ENCODE measurements around the gene FAM25A. TPM values are rescaled to one million over a fixed set of nuclear protein-coding genes. Genes with fewer than 3 reads are reported as not detected.
"Not testable (repeated sequence)": the region's sequence is repeated elsewhere in the genome, so short reads cannot be mapped to it uniquely, and the experiment has no call there.

FAM25A gene
- total RNA-seq, 1 experiment from 2014 or later, result not detected

GRCh38 chr10:87013528-87013927 is 6.6 kb upstream of the FAM25A start:
- H3K36me3 ChIP-seq (ENCODE audit: control insufficient read depth, insufficient read depth, low read length); H3K27ac Mint-ChIP-seq (ENCODE audit: unreplicated experiment); H3K36me3 Mint-ChIP-seq (ENCODE audit: insufficient read depth, unreplicated experiment); DNase-seq; H3K27me3 ChIP-seq (replicated peaks; ENCODE audit: control insufficient read depth, insufficient read depth, low read length); H3K4me1 ChIP-seq; H3K9me3 Mint-ChIP-seq (ENCODE audit: unreplicated experiment); CTCF ChIA-PET; H3K9me3 ChIP-seq; H3K27me3 Mint-ChIP-seq (ENCODE audit: insufficient read depth, unreplicated experiment); BruUV-seq (replicated peaks); H3K4me3 Mint-ChIP-seq (ENCODE audit: unreplicated experiment); H3K4me3 ChIP-seq (ENCODE audit: low read depth, low read length); H3K4me1 Mint-ChIP-seq (ENCODE audit: low read depth, unreplicated experiment); intact Hi-C loops (cut with micrococcal nuclease; ENCODE audit: unreplicated experiment); POLR2A ChIA-PET: not testable (repeated sequence)

DNA sequence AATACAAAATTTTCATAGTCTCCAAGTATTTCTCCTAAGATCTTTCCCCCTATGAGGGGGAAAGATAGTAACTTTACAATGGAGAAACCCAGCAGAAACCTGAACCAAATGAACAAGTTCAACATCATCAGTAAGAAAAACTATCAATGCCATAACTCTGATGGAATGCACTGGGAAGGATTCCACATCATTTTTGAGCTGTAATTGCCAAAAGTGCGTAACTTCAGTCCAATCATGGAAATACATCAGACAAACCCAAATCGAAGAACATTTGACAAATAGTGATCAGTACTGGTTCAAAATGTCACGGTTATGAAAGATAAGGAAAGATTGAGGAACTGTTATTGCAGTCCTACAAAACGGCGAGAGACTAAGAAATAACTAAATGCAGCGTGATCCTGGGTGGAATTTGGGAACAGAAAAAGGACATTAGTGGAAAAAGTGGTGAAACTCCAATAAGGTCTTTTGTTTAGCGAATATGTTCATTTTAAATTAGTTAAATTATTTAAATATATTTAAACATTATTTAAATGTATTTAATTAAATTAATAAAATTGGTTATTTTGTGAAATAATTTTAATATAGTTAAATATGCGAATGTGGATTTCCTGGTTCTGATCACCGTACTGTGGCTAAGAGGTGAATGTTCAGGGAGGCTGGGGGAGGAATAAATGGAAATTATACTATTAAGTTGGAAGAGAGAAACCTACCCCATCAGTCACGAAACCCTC is 4.9 kb upstream of the FAM25A start:
- H3K36me3 Mint-ChIP-seq (ENCODE audit: insufficient read depth, unreplicated experiment); H3K4me1 Mint-ChIP-seq (ENCODE audit: low read depth, unreplicated experiment); H3K27me3 ChIP-seq (replicated peaks; ENCODE audit: control insufficient read depth, insufficient read depth, low read length); H3K4me3 Mint-ChIP-seq (ENCODE audit: unreplicated experiment); POLR2A ChIA-PET; intact Hi-C loops (cut with micrococcal nuclease; ENCODE audit: unreplicated experiment); H3K4me3 ChIP-seq (ENCODE audit: low read depth, low read length); BruUV-seq (replicated peaks); DNase-seq; H3K27me3 Mint-ChIP-seq (ENCODE audit: insufficient read depth, unreplicated experiment); H3K9me3 Mint-ChIP-seq (ENCODE audit: unreplicated experiment); H3K27ac Mint-ChIP-seq (ENCODE audit: unreplicated experiment); H3K4me1 ChIP-seq; H3K9me3 ChIP-seq; CTCF ChIA-PET; H3K36me3 ChIP-seq (ENCODE audit: control insufficient read depth, insufficient read depth, low read length): not testable (repeated sequence)

- CTCF ChIA-PET; intact Hi-C loops (cut with micrococcal nuclease; ENCODE audit: unreplicated experiment): not testable (repeated sequence)
Measured at GRCh38 chr10:87018127-87018526, 2.0 kb upstream of the FAM25A start.

GRCh38 chr10:87019066-87019465 is 1.0 kb upstream of the FAM25A start:
- H3K36me3 ChIP-seq (ENCODE audit: control insufficient read depth, insufficient read depth, low read length); H3K4me3 ChIP-seq (ENCODE audit: low read depth, low read length); intact Hi-C loops (cut with micrococcal nuclease; ENCODE audit: unreplicated experiment); POLR2A ChIA-PET; H3K27me3 ChIP-seq (replicated peaks; ENCODE audit: control insufficient read depth, insufficient read depth, low read length); H3K9me3 Mint-ChIP-seq (ENCODE audit: unreplicated experiment); CTCF ChIA-PET; H3K4me1 Mint-ChIP-seq (ENCODE audit: low read depth, unreplicated experiment); DNase-seq; H3K9me3 ChIP-seq; H3K27me3 Mint-ChIP-seq (ENCODE audit: insufficient read depth, unreplicated experiment); H3K4me3 Mint-ChIP-seq (ENCODE audit: unreplicated experiment); H3K36me3 Mint-ChIP-seq (ENCODE audit: insufficient read depth, unreplicated experiment); H3K4me1 ChIP-seq; BruUV-seq (replicated peaks); H3K27ac Mint-ChIP-seq (ENCODE audit: unreplicated experiment): not testable (repeated sequence)

More at GRCh38 chr10:87018127-87018526, 2.0 kb upstream of the FAM25A start:
- H3K36me3 Mint-ChIP-seq (ENCODE audit: insufficient read depth, unreplicated experiment); H3K27ac Mint-ChIP-seq (ENCODE audit: unreplicated experiment); H3K27me3 ChIP-seq (replicated peaks; ENCODE audit: control insufficient read depth, insufficient read depth, low read length); BruUV-seq (replicated peaks); H3K9me3 ChIP-seq; H3K4me3 Mint-ChIP-seq (ENCODE audit: unreplicated experiment); H3K36me3 ChIP-seq (ENCODE audit: control insufficient read depth, insufficient read depth, low read length); H3K27me3 Mint-ChIP-seq (ENCODE audit: insufficient read depth, unreplicated experiment); H3K4me3 ChIP-seq (ENCODE audit: low read depth, low read length); H3K9me3 Mint-ChIP-seq (ENCODE audit: unreplicated experiment); H3K4me1 Mint-ChIP-seq (ENCODE audit: low read depth, unreplicated experiment); H3K4me1 ChIP-seq; POLR2A ChIA-PET; DNase-seq: not testable (repeated sequence)

GRCh38 chr10:87019504-87019903 is 590 bp upstream of the FAM25A start:
- H3K4me1 ChIP-seq; H3K4me3 ChIP-seq (ENCODE audit: low read depth, low read length); H3K36me3 ChIP-seq (ENCODE audit: control insufficient read depth, insufficient read depth, low read length); DNase-seq; H3K9me3 Mint-ChIP-seq (ENCODE audit: unreplicated experiment); H3K4me1 Mint-ChIP-seq (ENCODE audit: low read depth, unreplicated experiment); H3K27ac Mint-ChIP-seq (ENCODE audit: unreplicated experiment); BruUV-seq (replicated peaks); CTCF ChIA-PET; H3K27me3 Mint-ChIP-seq (ENCODE audit: insufficient read depth, unreplicated experiment); H3K9me3 ChIP-seq; POLR2A ChIA-PET; H3K4me3 Mint-ChIP-seq (ENCODE audit: unreplicated experiment); intact Hi-C loops (cut with micrococcal nuclease; ENCODE audit: unreplicated experiment); H3K36me3 Mint-ChIP-seq (ENCODE audit: insufficient read depth, unreplicated experiment); H3K27me3 ChIP-seq (replicated peaks; ENCODE audit: control insufficient read depth, insufficient read depth, low read length): not testable (repeated sequence)

DNA sequence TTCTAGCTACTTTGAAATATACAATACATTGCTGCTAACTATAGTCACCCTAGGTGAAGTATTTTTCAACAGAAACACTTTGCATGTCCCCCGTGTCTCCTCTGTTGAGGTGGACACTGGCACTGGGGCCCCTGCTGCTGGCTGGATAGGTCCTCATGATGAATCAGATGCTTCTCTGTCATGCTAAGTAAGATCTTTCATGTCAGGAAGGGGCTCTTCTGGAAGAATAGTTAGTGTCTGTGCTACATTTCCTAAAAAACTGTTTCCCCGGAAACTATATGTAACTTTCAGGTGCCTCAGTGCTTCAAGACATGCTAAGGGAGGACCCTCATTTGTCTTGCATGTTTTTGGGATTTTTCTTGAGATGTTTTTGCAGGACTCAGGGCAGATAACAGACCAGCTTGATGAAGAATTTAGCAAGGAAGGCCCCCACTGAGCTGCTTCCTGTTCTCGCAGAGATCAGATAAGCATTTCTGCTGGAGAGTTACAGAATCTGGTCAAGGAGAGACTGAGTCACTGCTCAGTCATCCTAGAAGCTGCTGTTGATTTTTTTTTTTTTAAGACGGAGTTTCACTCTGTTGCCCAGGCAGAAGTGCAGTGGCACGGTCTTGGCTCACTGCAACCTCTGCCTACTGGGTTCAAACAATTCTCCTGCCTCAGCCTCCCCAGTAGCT is 5.3 kb downstream of the FAM25A start:
- H3K4me1 Mint-ChIP-seq (ENCODE audit: low read depth, unreplicated experiment); BruUV-seq (replicated peaks); H3K9me3 ChIP-seq; H3K4me3 ChIP-seq (ENCODE audit: low read depth, low read length); POLR2A ChIA-PET; H3K36me3 Mint-ChIP-seq (ENCODE audit: insufficient read depth, unreplicated experiment); H3K27ac Mint-ChIP-seq (ENCODE audit: unreplicated experiment); H3K27me3 Mint-ChIP-seq (ENCODE audit: insufficient read depth, unreplicated experiment); CTCF ChIA-PET; DNase-seq; H3K27me3 ChIP-seq (replicated peaks; ENCODE audit: control insufficient read depth, insufficient read depth, low read length); H3K36me3 ChIP-seq (ENCODE audit: control insufficient read depth, insufficient read depth, low read length); H3K9me3 Mint-ChIP-seq (ENCODE audit: unreplicated experiment); H3K4me3 Mint-ChIP-seq (ENCODE audit: unreplicated experiment); H3K4me1 ChIP-seq: not testable (repeated sequence)
- intact Hi-C loops (cut with micrococcal nuclease; ENCODE audit: unreplicated experiment), result loop anchor here (5.0 kb wide), 1 partner anchor 53 kb away; no protein-coding TSS in a partner anchor

Data from Caco-2 (cell line).